Sigmoid colon (tissue), 4 donors: ENCODE results near the gene MIOX.

ENCODE experiments used
- EP300 ChIP-seq, 4 donors: sonication (generic); formaldehyde crosslinking; IDR thresholded peaks; one replicate each; pipeline ENCODE4 v1.6.1; 2017; ENCODE audit warnings: antibody characterized with exemption in 4 of 4
- POLR2AphosphoS5 ChIP-seq, 4 donors: sonication (generic); formaldehyde crosslinking; IDR thresholded peaks; one replicate each; pipeline ENCODE4 v1.6.1; 2017; ENCODE audit warnings: antibody characterized with exemption in 4 of 4
- TF ChIP-seq, protein P1 (sequence below), 4 experiments: fragments of 450-650 bp in 3 of 4; fragments of 200-600 bp in 1 of 4; IDR thresholded peaks; one replicate each; pipeline ENCODE4 v1.5.1; 2016 to 2019; ENCODE audit warnings: antibody characterized with exemption in 4 of 4, mild to moderate bottlenecking in 3 of 4, moderate library complexity in 2 of 4

GRCh38 chr22:50459016-50459415, 27.6 kb upstream of the MIOX start:
- TF ChIP-seq, protein P1, sequence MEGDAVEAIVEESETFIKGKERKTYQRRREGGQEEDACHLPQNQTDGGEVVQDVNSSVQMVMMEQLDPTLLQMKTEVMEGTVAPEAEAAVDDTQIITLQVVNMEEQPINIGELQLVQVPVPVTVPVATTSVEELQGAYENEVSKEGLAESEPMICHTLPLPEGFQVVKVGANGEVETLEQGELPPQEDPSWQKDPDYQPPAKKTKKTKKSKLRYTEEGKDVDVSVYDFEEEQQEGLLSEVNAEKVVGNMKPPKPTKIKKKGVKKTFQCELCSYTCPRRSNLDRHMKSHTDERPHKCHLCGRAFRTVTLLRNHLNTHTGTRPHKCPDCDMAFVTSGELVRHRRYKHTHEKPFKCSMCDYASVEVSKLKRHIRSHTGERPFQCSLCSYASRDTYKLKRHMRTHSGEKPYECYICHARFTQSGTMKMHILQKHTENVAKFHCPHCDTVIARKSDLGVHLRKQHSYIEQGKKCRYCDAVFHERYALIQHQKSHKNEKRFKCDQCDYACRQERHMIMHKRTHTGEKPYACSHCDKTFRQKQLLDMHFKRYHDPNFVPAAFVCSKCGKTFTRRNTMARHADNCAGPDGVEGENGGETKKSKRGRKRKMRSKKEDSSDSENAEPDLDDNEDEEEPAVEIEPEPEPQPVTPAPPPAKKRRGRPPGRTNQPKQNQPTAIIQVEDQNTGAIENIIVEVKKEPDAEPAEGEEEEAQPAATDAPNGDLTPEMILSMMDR (IDR thresholded peaks at IDR 0.05): no peak
- no peak for TF ChIP-seq POLR2AphosphoS5 (IDR thresholded peaks at IDR 0.05)
- no peak for TF ChIP-seq EP300 (IDR thresholded peaks at IDR 0.05)
